DLD1 (cell line): ENCODE measurements around the gene AQP5.
"Not testable (repeated sequence)": the region's sequence is repeated elsewhere in the genome, so short reads cannot be mapped to it uniquely, and the experiment has no call there.

Experiments
- in situ Hi-C: cut with HindIII; loops from 2 replicates; pipeline ENCODE4 v1.10.0; 2017; ENCODE audit warnings: low sequenced_read_pairs

Gene AQP5

GRCh38 chr12:49974677-49975317, 13.1 kb downstream of the AQP5 start:
- in situ Hi-C loops, result no loop called here

DNA sequence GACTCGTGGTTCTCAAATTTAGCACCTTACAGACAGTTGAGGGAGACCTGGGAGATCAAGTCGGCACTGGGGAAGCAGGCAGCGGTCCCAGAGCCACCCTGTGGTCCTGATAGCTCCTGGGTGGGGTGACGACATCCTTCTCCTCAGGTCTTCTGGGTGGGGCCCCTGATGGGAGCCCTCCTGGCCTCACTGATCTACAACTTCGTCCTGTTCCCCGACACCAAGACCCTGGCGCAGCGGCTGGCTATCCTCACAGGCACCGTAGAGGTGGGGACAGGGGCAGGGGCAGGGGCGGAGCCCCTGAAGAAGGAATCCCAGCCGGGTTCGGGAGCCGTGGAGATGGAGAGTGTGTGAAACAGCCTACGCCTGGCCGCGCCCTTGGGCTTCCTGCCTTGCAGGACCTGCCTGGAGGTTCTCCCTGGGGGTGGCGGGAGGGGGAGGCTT, 13.7 kb downstream of the AQP5 start:
- in situ Hi-C loops, result no loop called here

GRCh38 chr12:49976557-49976956, 14.9 kb downstream of the AQP5 start:
- in situ Hi-C loops, result no loop called here

GRCh38 chr12:49978125-49978524, 16.5 kb downstream of the AQP5 start:
- in situ Hi-C loops, result no loop called here

DNA sequence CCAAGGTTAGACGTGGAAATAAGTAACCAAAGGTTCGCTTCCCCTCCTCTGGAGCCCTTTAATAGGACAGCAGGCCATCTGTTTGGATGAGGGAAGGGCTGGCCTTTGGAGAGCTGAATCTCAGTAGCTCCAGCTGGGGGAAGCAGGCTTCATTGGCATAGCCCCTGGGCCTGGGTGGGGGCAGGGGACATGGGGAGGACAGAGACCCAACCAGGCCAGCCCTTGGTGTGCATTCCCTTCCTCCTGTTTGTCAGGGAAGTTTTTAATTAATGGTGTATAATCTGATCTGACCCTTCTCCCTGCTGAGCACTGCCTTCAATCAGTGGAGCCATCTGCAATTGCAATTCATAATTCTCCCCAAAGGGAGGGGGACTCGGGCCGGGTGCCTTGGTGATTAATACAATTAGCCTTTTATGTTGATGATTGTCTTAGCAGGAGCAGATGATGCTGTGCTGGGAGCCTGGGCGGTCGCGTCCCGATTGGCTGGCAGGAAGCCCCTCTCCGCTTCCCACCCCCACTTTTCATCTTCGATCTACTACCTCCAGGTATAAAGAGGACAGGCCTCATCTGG, 17.4 kb downstream of the AQP5 start:
- in situ Hi-C loops, result no loop called here

DNA sequence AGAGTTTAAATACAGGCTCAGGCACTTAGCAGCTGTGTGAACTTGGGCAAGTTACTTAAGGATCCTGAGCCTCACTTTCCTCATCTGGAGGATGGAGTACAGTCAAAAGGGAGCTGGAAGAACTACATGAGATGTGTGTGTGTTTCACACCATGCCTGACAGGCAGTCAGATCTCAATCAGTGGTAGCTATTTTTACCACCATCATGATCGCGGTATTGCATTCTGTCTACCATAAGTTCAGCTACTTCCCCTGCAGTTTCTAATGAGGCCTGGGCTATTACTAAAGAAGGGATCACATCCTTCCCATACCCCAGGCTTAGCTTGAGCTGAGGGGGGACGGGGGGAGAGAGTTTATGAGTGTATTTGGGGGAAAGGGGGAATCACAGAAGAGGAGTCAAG, 18.1 kb downstream of the AQP5 start:
- in situ Hi-C loops, result no loop called here

- in situ Hi-C loops, result no loop called here
These were observed 19.1 kb downstream of the AQP5 start for GRCh38 chr12:49980501-49981349.

- in situ Hi-C loops, result no loop called here
These were observed 20.8 kb downstream of the AQP5 start for GRCh38 chr12:49982246-49983087.

GRCh38 chr12:49983892-49984291, 22.2 kb downstream of the AQP5 start:
- in situ Hi-C loops, result no loop called here

- in situ Hi-C loops, result no loop called here
These were observed 23.0 kb downstream of the AQP5 start for GRCh38 chr12:49984476-49985359.

DNA sequence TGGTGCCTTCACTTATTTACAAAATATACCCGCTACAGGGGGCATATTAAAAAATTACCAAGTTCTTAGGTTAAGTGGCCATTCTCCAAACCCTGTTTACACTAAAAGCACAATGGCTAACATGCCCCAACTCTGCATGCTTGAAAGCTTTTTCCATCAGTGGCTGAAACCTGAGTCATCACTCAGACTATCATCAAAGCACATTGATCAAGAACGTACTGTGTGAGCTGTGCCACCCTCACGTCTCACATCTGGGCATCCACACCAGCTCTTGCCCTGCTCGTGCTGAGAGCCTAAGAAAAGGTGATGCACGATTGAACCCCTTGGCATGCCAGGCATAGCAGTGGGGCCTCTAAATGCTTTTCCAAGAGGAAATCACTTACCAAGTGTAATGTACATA, 24.3 kb downstream of the AQP5 start:
- in situ Hi-C loops, result no loop called here

GRCh38 chr12:49986476-49986875, 24.8 kb downstream of the AQP5 start:
- in situ Hi-C loops, result not testable (repeated sequence)

DNA sequence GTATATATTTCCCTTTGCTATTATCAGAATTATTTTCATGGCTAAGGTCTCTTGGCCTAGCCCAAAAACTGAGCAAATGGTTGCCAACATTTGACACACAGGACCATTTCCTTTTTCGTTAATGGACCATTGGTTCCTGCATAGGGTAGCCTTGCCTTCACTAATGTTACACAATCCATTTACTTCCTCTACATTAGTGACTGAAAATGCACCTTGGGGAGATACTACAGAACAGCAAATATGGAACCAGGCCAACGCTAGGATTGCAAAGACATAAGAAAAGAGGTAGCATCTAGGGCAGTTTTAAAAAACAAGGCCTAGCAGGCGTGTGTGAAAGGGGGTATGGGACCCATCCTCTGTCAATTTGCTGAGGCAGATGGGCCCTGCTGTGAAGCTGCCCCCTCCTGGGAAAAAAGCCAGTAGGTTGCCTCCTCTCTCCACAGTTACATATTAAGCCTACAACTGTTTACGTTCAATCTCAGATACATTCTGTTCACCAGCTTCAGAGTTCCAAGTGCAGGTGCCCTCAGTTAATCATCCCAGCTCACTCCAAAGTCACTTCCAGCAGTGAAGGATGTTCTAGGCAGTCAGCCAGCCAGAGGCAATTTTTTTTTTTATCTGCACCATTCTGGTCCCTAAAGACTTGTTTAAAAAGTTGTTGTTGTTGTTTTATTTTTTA, 26.1 kb downstream of the AQP5 start:
- in situ Hi-C loops, result no loop called here

DNA sequence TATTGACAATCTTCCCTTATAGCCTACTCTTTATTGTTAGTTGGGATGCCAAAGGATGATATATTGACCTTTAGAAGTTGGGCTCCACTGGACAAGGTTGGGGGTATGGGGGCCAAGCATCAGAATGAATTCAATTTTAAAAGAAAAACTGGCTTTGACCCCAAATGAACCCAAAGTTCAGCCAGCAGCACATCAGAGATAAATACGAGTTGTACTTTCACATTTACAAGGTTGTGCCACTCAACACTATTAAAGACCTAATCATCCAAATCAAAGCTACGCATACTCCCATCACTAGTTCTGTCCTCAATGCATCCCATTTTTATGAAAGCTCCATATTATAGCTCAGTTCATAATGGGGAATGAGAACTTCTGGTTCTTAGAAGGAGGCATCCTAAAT, 27.7 kb downstream of the AQP5 start:
- in situ Hi-C loops, result not testable (repeated sequence)

GRCh38 chr12:49990273-49990672, 28.6 kb downstream of the AQP5 start:
- in situ Hi-C loops, result no loop called here

DNA sequence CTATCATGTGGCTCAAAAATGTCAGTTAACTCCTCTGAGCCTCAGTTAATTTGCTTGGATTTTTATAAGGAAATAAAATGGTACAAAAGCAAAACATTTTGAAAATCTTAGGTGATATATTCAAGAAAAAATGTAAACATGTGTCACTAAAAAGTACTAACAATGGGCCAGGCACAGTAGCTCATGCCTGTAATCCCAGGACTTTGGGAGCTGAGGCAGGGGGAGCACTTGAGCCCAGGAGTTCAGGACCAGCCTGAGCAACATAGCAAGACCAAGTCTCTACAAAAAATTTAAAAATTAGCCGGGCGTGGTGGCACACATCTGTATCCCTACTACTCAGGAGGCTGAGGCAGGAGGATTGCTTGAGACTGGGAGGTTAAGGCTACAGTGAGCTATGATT, 36.8 kb downstream of the AQP5 start:
- in situ Hi-C loops, result no loop called here

DNA sequence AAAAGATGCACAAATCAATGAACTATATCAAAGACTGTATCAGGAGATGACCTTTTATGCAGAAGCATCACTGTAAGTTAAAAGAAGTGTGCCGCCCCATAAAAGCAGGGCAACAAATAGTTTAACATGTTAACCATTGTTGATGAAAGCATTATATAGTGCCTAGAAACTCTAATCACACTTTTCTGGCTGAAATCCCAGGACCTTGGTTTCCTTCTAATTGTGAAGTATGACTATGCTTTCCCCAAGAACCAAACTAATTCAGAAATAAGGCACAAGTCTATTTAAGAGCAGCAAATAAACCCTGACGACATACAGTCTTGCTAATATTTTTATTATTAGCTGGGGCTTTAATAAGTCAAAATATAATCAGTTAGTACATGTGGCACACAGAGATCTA, 41.9 kb downstream of the AQP5 start:
- in situ Hi-C loops, result no loop called here

DNA sequence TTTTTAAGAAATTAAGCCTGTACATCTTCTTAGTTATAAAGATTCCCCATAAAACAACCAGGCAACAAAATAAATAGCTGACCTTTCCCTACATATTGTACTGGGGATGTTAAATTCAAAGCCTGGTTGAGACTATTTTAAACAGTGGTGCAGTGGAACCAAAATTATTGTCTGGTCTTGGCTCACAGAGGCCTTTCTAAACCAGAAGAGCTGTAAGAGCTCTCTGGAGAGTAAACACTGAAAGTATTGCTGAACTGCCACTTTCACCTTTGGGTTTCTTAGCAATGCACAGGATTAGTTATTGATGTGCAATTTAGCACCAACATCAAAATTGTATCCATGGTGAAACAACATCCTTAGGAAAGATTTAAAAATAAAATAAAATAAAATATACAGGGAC, 43.0 kb downstream of the AQP5 start:
- in situ Hi-C loops, result no loop called here

- in situ Hi-C loops, result no loop called here
These were observed 43.5 kb downstream of the AQP5 start for GRCh38 chr12:50005175-50005574.

GRCh38 chr12:50006280-50006679, 44.6 kb downstream of the AQP5 start:
- in situ Hi-C loops, result no loop called here
